AG04450 (cell line): Measurements from ENCODE around the gene TMEM37. TPM values are rescaled to one million over a fixed set of nuclear protein-coding genes. Genes with fewer than 3 reads are reported as not detected.

Experiments
- CTCF ChIA-PET: fragments of 300-600, 350-600 bp; formaldehyde crosslinking; extraction: SDS; loops from one replicate; lab custom pipeline; 2022; ENCODE audit warnings: antibody characterized with exemption, inconsistent platforms; lab: Charles Lee
- POLR2A ChIA-PET: fragments of 350-600 bp; formaldehyde crosslinking; extraction: SDS; loops from one replicate; lab custom pipeline; 2021; ENCODE audit warnings: antibody characterized with exemption, inconsistent platforms; lab: Yijun Ruan, JAX
- DNase-seq: peaks from one replicate; pipeline ENCODE4 v3.0.0-alpha.2; 2011; ENCODE audit warnings: low read depth, low spot score
- H3K27ac ChIP-seq: one replicate; pipeline ENCODE4 v1.5.1; 2012; ENCODE audit warnings: low read depth, low read length, control low read depth
- H3K27me3 ChIP-seq: one replicate; pipeline ENCODE4 v1.6.0; 2012; ENCODE audit warnings: low read length; ENCODE audit not compliant: control insufficient read depth, insufficient read depth
- H3K4me3 ChIP-seq: 2 replicates; pipeline ENCODE4 v1.5.1; 2011; ENCODE audit warnings: mild to moderate bottlenecking, low read depth, low read length, control low read depth
- H3K9me3 ChIP-seq: 2 replicates; pipeline ENCODE4 v1.5.1; 2012; ENCODE audit warnings: low read length; ENCODE audit not compliant: control insufficient read depth, insufficient read depth
- CTCF ChIP-seq: IDR thresholded peaks from 2 replicates; pipeline ENCODE4 v1.5.1; 2011; ENCODE audit warnings: low read depth, low read length, control low read depth, inconsistent platforms
- polyA plus RNA-seq: library from polyadenylated mRNA; depleted of rRNA; stranded (reverse); fragments of >200 nt; gene quantifications from 2 replicates; pipeline ENCODE4 v1.2.3, GENCODE V29; 2011

TMEM37 gene
- polyA plus RNA-seq, 1 experiment = 0.98 TPM

- Histone ChIP-seq H3K27ac (no peak overlapping the region), H3K27me3 (peaks cover 2% of the 10 kb centered on the region), H3K9me3 (no peaks in the 10 kb centered on the region), H3K4me3 (no peak overlapping the region)
- DNase-seq = no peak
- ChIA-PET POLR2A (no interaction called here), CTCF (interaction anchor here (0.7 to 1.0 kb wide), 2 partner anchors 12 to 13 kb away, joined by 3 read pairs; no protein-coding TSS in a partner anchor)
- no peak for TF ChIP-seq CTCF
Measured at GRCh38 chr2:119463990-119464389, 32.3 kb downstream of the TMEM37 start.

GRCh38 chr2:119464981-119465380 is 33.3 kb downstream of the TMEM37 start:
- POLR2A ChIA-PET = no interaction called here
- Histone ChIP-seq H3K27me3 (peaks cover 2% of the 10 kb centered on the region), H3K27ac (no peak overlapping the region), H3K4me3 (no peak overlapping the region), H3K9me3 (no peaks in the 10 kb centered on the region)
- no peak for DNase-seq
- CTCF ChIA-PET = interaction anchor here (0.7 kb wide), 1 partner anchor 12 kb away, joined by 3 read pairs; no protein-coding TSS in a partner anchor
- TF ChIP-seq CTCF = no peak

GRCh38 chr2:119465687-119466086 is 34.0 kb downstream of the TMEM37 start:
- ChIA-PET POLR2A (interaction anchor here (0.5 kb wide), 1 partner anchor 317 kb away, joined by 3 read pairs; no protein-coding TSS in a partner anchor), CTCF (interaction anchor here (1.6 kb wide), 1 partner anchor 10 kb away, joined by 5 read pairs; no protein-coding TSS in a partner anchor)
- no peak overlapping the region for H3K27ac ChIP-seq
- no peaks in the 10 kb centered on the region for H3K9me3 ChIP-seq
- peaks cover 2% of the 10 kb centered on the region for H3K27me3 ChIP-seq
- TF ChIP-seq CTCF = no peak
- H3K4me3 ChIP-seq = no peak overlapping the region
- DNase-seq = no peak

- Histone ChIP-seq H3K27me3 (peaks cover 2% of the 10 kb centered on the region), H3K4me3 (no peak overlapping the region), H3K27ac (no peak overlapping the region), H3K9me3 (no peaks in the 10 kb centered on the region)
- no peak for TF ChIP-seq CTCF
- POLR2A ChIA-PET = no interaction called here
- no peak for DNase-seq
- CTCF ChIA-PET = interaction anchor here (1.6 kb wide), 1 partner anchor 9 kb away, joined by 5 read pairs; no protein-coding TSS in a partner anchor
Measured at GRCh38 chr2:119466373-119466772, 34.7 kb downstream of the TMEM37 start.

- no peaks in the 10 kb centered on the region for H3K9me3 ChIP-seq
- no peak overlapping the region for H3K27ac ChIP-seq
- no peak overlapping the region for H3K4me3 ChIP-seq
- ChIA-PET CTCF (no interaction called here), POLR2A (no interaction called here)
- DNase-seq = no peak
- H3K27me3 ChIP-seq = no peaks in the 10 kb centered on the region
- TF ChIP-seq CTCF = no peak
Measured at GRCh38 chr2:119468154-119468955, 36.7 kb downstream of the TMEM37 start.
